ACHN (cell line): ENCODE measurements around the gene KLF12.

Source experiments
- DNase-seq: peaks from one replicate; pipeline ENCODE4 v3.0.0-alpha.2; 2015
- in situ Hi-C: cut with HindIII; loops from 2 replicates; pipeline ENCODE4 v1.10.0; 2017; ENCODE audit warnings: low sequenced_read_pairs, low pct_ligation_motif_present, low pct_unique_long_range_greater_than_20kb

Gene KLF12

GRCh38 chr13:74111399-74111798, 22.8 kb downstream of the KLF12 start:
- in situ Hi-C loops, result no loop called here
- no peak for DNase-seq

- in situ Hi-C loops, result no loop called here
- DNase-seq, result no peak
Measured at GRCh38 chr13:74110053-74110452, 24.2 kb downstream of the KLF12 start.

GRCh38 chr13:74107598-74107997, 26.6 kb downstream of the KLF12 start:
- no peak for DNase-seq
- in situ Hi-C loops, result no loop called here

DNA sequence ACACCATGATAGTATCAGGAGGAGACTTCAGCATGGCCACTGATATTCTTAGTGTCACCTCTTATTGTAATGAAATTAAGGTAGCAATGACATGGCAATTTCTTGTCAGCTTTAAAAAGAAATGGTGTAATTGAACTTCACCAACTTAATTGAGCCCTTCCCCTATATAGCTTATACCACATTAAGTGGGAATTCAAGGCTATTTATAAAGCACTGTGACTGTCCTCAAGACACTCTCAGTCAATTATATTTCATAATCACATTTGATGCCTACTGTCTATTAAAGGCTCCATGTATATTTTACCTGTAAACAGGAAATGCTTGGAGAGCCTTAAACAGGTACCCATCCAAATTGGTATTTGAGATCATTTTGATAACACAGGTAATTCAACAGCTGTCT, 28.3 kb downstream of the KLF12 start:
- DNase-seq, result no peak
- in situ Hi-C loops, result no loop called here

DNA sequence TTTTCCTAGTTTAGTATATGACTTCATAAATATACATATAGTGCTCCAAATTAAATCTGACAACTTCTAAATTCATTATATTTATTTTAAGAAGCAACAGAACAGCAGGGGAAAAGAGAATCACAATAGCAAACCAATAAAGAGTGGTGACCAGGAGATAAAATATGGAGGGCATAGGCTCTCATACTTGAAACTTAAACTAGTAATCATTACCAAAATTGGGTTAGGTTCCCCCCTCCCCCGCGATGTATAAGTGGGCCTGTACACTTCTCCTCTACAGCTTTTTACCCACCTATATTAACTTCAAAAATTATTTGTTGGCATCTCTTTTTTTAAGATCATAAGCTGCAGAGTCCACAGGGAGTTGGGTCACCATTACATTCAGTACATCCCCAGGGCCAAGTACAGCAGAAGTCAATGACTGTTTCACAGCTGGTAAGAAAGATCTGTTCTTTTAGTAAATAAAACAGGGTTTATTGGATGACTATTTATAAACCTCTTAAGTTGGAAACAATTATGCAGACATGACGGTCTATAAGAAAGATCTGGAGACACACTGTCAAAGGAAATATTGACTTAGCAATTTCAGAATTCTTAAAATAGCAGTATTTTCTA, 29.4 kb downstream of the KLF12 start:
- DNase-seq, result peak; percentile 8
- in situ Hi-C loops, result no loop called here

DNA sequence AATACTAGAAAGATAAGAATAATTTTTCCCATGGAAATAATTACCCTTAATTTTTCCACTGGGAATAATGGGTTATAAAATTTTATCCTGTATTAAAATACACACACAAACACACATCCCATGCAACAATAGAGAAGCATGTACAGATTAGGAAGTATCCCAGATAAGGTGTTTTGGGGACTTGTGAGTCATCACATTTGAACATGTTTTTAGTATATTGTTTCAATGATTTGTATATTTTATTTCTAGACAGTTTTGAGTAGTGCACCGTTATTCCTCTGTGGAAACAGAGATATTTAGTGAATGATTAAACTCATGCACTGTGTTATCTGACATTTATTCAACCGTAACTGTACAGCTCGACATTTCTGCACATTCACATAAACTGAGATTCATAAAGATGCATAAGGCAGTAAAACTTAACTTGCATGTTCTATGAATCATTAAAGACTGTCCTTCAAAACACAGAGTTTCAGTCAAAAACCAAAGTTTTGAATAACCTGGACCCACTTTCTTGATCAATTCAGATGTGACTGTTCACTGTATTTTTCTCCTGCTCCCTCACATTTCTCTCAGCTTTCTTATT, 30.1 kb downstream of the KLF12 start:
- DNase-seq, result peak; percentile 26
- in situ Hi-C loops, result no loop called here

- no peak for DNase-seq
- in situ Hi-C loops, result no loop called here
Measured at GRCh38 chr13:74103196-74103595, 31.0 kb downstream of the KLF12 start.

- DNase-seq, result no peak
- in situ Hi-C loops, result no loop called here
Measured at GRCh38 chr13:74102691-74103090, 31.5 kb downstream of the KLF12 start.

GRCh38 chr13:74101436-74101835, 32.8 kb downstream of the KLF12 start:
- DNase-seq, result no peak
- in situ Hi-C loops, result no loop called here

DNA sequence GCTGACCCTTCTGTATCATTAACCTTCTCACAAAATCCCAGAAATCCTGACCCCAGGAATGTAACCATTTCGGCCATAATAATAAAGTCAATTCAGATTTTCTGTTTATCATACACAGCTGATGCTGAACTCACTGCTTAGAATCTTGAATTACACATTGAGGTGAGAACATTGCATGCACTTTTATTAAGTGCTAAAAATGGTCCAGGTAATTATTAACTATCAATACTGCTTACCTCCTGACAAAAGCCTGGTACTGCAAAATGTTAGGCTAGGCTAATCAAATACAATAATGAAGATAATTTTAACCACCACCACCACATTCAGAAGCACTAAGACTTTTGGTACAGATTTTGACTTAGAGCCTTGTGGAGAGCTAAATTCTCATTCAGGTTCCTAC, 36.1 kb downstream of the KLF12 start:
- in situ Hi-C loops, result no loop called here
- DNase-seq, result no peak

DNA sequence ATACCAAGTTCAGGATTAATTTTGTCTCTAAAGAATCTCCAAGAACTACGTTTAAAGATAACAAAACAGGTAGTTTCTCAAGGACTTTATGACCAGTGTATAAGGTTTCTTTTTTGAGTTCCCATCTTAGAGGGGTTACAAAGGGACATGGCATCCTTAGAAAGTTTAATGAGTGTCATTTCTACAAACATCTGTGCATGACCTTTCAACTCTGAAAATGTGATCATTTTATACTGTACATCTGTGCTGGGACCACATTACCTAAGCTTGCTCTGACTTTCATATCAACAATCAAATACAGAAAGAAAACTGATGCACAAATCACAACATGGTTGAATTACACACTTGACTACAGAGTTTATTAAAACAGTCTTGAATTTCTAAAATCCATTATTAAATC, 37.1 kb downstream of the KLF12 start:
- DNase-seq, result no peak
- in situ Hi-C loops, result no loop called here

DNA sequence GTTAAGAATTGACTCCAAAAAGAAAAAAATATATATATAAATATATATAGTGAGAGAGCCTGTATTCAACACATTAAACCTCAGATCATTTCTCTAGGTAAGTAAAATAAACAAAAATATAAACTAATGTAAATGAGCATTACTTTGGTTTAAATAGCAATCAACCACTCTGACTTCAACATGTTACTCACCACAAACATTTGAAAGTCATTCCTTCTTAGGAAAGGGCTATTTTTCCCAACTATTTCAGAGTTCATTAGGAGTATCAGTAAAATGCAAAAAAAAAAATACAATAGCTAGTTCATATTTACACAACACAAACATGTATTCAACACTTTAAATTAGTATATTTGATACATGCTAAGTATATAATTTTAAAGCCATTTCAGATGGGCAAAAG, 40.5 kb downstream of the KLF12 start:
- in situ Hi-C loops, result no loop called here
- DNase-seq, result no peak

- in situ Hi-C loops, result no loop called here
- DNase-seq, result no peak
Measured at GRCh38 chr13:74092711-74093110, 41.5 kb downstream of the KLF12 start.

- in situ Hi-C loops, result no loop called here
Measured at GRCh38 chr13:74090869-74091605, 43.2 kb downstream of the KLF12 start.

DNA sequence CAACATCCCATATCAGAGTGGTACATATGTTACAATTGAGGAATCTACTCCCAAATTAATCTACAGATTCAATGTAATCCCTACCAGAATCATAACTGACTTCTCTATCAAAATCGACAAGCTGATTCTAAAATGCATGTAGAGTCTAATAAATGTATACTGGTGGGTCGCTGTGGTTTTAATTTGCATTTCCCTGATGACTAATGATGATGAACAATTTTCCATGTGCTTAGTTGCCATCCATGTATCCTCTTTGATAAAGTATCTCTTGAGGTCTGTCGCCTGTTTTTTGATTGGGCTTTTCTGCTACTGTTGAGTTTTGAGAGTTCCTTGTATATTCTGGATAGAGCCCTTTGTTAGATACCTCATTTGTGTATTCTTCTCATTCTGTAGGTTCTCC, 43.8 kb downstream of the KLF12 start:
- DNase-seq, result no peak
- in situ Hi-C loops, result no loop called here

More at GRCh38 chr13:74090869-74091605, 43.2 kb downstream of the KLF12 start:
- no peak for DNase-seq

GRCh38 chr13:74087357-74087756, 46.8 kb downstream of the KLF12 start:
- DNase-seq, result no peak
- in situ Hi-C loops, result no loop called here
